Fibroblast of skin of abdomen (primary cell): Measurements from ENCODE around the gene CDADC1.

Source experiments
- DNase-seq: peaks from one replicate; pipeline ENCODE4 v3.0.0-alpha.2; 2013

Gene CDADC1

DNA sequence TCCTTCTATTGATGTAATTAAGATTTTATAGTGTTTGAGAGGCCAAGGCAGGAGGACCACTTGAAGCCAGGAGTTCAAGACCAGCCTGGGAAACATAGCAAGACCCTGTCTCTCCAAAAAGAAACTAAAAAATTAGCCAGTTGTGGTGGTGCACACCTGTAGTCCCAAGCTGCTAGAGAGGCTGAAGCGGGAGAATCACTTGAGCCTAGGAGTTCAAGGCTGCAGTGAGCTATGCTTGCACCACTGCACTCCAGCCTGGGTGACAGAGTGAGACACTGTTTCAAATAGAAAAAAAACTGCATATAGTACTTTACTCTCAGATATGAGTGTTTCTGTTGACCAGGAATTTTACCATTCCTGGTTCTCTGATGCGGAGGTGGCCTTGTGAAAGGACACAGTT is 48.9 kb downstream of the CDADC1 start:
- DNase-seq = no peak

DNA sequence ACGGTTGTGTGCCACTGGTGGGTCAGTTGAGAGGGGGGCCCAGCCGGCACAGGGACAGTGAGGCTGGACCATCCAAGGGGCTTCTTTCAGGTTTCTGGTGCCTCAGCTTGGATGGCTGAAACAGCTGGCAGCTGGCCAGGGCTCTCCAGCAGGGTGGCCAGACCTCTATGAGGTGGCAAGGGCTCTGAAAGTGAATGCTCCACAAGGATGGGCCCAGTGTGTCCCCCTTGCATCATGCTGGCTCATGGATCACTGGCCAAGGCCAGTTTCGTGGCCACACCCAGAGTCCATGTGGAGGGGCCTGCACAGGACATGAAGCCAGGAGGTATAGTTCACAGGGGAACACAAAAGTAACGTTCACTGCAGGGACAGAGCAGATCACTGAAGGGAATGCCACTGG is 49.6 kb downstream of the CDADC1 start:
- DNase-seq = no peak

DNA sequence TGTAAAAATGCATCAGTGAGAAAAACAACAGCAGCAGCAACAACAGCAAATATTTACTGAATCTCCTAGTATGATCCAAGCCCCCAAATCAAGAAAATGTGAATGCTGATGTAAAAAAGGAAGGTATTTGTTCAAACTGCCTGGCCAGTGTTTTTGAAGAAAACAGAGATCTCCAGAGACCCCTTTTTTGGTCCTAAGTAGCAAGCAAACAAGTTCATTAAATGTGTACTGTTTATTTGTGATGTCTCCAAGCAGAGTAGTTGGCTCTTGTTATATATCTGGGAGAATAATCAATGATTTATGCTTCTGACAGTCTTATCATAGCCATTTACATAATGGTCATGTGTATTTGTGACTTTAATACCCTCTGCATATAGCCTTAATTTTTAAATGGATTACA is 50.7 kb downstream of the CDADC1 start:
- DNase-seq = no peak

DNA sequence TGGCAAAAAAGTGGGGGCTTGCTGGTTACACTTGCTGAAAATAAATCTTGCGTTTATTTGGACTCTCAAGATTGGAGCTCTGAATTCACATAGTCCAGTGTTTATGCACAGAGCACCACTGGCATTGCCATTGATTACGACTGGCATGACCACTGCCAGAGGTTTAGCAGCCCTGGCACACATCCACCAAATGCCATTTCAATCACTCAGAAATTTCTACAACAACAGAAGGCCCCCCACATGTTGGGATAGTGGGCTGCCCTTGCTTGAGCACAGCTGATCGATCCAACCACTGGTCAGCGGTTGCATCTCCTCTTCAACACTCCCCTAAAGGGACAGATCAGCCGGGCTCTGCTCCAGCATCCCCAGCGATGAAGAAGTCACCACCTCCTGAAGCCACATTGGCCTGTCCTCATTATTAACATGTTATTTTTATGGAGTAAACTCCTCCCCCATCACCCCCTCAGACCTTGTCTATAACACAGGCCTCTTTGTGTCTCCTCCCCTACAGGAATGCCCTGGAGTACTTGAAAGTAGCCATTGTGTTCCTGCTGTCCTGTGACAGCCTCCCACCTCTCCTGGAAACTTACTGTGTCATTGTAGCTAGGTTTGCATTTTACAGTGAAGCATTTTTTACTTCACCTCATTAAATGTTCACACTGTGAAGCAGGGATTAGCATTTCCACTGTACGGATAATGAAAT is 51.3 kb downstream of the CDADC1 start:
- DNase-seq = no peak

DNA sequence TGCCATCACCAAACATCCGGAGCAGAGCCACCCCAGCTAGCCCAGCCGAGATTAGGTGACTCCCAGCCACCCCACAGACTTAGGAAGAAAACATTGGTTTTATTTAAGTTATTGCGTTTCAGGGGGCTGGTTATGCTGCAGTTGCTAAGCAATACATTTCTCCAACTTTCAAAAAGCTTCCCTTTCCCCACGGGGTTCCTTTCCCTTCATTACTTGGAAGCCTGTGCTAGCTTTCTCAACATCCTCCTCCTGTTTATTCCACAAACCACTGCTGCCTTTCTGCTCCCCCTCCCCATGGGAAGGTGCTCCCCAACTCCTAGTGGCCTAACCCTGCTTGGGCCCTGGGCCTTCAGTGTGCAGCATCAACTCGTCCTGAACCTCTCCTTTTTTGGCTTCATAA is 52.6 kb downstream of the CDADC1 start:
- DNase-seq = no peak

DNA sequence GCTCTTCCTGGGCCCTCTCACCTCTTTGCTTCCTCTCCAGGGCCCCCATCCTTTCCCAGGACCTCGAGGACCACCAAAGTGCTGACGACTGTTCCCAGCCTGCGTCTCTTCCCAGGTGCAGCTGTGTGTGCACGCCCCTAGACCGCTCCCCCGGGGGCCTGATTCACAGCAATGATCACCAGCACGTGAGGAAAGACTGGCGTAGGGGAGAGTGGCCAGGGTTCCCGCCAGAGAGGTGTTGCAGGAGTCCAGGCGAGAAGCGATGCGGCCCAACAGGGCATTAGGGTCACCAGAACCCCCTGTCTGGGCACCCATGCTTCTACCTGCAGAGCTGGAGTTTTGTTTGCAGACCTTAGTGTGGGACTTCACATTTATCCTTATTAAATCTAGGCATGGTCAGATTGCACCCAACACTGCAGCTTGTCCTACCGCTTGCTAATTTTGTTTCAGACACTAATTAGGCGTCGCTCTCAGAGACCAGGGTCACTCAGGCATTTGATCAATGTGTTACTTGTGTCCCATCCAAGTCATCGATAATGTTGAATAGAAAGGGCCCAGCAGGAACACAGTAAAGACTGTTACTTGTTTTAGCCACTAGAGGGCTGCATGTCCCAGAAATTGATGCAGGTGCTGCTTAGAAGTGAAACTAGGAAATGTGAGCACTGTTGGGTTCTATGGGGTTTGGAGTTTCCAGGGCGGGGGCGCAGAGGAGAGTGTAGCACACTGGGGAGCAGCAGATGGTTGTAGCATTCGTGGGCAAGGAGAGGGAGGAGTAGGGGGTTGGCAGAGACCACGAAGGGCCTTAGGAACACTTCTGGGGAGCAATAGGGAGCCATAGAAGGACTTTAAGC is 53.2 kb downstream of the CDADC1 start:
- DNase-seq = peak; percentile 74

DNA sequence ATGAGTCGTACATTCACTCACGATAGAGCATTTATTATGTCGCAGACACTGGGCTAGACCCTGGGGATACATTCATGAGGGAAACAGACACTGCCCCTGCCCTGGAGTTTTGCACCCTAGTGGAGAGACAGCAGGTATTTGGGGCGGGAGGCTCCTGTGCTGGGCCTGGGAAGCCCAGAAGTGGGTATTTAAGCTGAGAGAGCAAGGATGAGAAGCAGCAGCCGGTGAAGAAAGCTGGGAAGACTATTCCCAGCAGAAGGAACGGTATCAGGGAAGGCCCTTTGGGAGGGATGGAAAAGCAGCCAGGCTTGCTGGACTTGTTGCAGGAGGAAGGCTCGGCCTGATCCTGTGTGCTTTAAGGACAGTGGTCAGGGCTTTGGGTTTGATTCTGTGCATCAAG is 54.5 kb downstream of the CDADC1 start:
- DNase-seq = no peak

DNA sequence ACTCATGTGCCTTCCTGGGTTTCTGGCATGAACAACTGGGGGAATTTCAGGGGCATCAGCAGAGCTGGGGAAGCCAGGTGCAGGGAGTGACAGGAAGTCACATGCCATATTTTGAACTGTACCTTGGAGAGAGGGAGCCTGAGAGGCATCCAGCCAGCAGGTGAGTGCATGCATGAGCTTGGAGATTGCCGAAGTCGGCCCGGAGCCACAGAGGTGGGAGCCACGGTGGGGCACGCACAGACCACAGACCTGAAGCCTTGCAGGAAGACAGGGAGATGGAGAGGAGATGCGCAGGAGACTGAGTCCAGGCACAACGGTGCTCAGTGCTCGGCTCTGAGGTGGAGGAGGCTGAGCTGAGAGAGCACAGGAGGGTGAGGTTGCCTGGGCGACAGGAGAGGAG is 55.1 kb downstream of the CDADC1 start:
- DNase-seq = no peak

DNA sequence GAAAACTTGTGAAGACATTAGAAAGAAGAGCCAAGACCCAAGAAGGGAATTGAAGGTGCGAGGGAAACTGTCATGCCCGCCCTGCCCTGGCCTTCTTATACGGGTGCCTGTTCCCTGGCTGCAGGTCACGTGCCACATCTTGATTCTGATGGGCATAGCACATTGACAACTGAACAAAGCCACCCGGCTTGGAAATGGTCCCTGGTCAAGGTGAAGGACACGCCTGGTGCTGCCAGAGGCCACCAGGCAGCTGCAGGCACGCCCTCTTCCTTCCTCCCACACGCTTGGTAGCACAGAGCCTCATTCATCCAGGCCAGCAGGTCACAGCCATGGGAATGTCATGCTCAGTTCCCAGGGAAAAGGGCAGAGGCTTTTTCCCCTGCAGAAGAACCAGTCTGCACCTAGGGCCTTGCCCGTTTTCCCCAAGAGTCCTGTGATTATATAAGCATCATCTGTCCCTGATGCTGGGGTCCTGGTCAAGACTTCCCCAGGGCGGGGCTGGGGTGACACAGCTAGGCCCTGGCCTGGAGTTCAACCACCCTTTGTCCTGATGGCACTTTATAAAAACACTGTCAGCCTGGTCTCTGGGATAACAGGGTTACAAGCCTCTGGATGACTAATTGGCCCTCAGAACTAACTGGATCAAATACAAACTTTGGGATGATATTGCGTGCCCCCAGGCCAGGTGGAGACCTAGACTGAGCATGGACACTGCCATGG is 56.0 kb downstream of the CDADC1 start:
- no peak for DNase-seq

DNA sequence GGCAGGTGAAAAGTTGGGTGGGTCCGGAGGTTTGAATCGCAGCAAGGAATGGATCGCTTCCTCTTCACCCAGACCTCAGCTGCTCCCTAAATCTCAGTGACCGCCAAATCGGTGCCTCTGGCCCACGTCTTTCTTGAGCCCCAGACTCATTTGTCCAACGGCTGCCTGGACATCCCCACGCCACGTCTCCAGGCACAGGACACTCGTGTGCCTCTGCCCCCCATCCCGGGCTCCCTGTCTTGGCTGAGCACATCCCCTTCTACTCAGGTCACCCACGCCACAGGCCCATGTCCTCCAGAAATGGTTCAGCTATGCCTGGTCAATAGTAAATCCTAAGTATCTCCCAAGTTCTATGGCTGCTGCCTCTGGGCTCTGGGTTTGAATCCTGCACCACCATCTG is 56.6 kb downstream of the CDADC1 start:
- no peak for DNase-seq

DNA sequence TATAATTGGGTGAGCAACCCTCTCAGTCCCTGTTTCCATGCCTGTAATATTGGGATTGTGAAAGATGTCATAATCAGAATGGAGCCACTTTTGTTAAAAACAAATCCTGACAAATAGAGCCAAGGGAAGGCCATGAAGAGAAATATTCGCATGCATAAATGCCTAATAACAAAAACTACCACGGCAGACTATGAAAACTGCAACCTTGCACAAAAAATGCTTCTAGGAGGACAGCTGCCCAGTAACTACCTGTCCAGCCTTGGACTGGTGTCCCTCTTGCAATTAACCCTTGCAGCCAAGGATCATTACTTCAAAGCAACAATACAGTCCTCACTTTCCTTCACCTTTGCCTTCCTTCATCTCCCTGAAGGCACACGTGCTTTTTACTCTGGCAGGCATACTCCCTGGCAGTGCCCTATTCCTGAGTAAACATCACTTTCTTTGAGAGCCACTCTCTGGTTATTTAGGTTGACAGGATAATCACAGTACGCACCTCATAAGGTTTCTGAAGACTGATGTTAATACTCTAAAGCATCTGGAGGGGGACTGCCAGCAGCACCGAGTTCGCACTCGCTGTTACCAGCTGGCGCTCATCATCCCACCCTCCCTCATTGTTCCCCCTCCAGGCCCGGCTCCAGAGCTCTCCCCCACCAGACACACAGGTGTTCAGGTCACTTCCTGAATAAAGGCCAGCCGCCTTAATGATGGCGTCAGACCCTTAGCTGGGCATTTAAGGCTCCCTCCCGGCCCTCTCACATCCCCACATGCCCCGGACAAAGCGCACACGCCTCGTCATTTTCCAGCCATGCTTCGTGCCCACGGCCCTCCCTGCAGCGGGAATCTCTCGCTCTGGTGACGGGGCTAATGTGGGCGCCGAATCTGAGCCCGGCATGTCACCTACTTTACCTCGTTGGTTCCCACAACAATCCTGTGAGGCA is 57.3 kb downstream of the CDADC1 start:
- DNase-seq = no peak

DNA sequence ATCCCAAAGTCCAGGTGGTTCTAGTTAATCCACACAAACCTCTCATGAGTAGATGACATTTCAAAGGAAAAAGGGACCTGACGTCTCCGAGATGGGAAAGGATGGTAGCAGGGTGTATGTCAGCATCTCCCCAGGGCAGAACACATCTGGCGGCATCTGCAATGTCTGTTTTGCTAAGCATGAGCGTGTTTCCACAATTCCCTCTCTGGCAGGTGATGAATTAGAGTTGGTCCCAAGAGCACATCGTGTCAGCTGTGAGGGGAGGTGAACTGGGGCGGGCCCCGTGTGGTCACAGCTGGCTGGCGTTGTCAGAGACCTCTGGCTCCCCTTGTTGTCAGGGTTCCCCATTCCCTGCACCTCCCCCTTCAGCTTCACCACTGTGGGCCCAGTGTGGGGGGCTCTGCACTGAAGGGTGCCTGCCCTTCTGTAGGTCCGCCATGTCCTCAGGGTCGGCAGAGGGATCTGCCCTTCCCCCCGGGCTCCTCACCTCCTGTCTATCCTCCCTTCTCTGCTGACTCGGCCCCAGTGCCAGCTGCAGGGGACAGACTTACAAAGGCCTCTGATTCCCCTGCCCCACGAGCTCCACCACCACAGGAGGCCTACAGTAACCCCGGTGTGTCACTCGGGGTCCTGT is 58.2 kb downstream of the CDADC1 start:
- no peak for DNase-seq

DNA sequence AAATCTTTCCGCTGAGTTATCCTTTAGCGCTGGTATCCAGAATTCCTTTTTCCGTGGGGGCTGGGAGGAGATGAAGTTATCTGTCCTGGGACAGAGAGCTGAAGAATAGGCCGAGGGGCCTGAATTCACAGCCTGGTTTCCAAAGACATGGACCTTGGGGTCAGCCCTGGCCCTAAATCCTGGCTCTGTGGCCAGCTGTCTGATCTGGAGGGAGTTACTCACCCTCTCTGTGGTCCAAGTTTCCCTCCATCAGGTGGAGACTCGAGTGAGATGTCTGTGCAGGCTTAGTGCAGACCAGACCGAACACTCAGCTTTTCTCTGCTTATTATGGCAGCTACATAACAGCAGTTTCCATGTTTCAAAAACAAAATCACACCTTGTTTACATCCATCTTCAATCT is 59.6 kb downstream of the CDADC1 start:
- no peak for DNase-seq

DNA sequence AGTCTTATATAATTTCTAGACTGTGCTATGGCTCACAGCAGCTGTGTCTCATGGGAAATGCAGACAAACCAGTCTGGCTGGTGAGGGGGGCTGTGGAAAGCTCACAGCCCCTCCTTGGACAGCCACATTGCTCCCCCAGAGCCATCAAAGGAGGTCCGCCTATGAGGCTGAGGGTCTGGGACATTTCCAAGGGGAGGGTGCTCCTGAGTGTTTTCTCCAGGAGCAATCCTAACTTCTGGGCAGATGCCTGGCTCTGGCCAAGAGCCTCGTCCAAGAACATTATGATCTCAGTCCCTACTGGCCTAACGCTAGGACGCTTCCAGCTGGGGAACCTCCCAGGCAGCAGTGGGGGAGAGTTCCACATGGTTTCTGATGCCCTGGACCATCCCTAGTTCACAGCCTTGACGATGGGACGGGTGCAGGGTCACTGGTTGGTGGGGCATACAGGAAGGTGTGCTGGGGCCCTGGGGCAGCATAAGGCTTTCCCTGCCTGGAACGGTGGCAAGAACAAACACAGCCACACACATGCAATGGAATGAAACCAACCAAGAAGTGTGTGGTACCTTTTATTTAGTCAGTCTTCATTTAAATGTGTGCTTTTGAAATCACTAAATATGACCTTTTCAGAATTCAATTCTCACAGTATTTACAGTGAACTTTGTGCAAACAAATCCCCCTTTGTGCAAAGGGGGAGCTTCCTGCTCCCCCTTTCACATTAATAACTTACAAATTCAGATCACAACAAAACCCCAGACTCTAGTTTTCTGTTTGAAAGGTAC is 60.6 kb downstream of the CDADC1 start:
- DNase-seq = peak; percentile 14

DNA sequence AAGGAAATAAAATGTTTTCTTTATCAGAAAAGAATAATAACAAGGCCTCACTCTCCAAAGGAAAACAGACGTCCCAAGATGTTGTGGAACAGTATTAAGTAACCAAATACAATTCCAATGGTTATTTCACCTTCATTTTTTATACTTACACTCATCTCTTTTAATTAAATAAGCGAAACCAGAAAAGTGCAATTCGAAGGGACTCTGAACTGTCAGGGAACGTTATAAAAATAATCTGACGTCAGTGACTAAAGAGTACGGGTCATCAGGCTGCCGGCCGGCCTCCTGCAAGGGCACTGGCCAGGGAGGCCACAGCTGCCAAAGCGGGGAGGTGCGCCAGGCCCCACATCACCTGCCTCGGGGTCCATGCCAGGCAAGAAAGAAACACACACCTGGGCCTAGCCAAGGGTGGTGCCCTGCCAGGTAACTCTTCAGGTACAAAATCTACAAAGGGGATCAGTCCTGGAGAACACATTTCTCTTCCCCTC is 61.2 kb downstream of the CDADC1 start:
- no peak for DNase-seq

DNA sequence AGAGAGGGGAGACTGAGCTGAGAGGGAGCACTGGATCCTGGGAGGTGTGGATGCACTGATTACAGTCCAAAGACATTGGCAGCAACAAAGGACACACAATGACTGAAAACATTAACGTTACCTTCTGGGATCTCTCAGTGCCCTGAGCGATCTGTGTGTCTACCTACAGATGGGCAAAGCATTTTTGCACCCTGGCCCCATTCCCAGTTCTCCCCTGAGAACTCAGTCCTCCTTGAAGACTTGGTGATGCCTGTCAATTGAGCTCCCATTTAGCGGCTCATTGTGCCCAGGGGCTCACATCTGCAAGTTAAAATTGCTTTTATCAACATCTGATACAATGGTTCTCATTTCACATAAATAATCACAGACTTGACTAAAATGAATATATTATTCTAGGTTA is 62.5 kb downstream of the CDADC1 start:
- no peak for DNase-seq

DNA sequence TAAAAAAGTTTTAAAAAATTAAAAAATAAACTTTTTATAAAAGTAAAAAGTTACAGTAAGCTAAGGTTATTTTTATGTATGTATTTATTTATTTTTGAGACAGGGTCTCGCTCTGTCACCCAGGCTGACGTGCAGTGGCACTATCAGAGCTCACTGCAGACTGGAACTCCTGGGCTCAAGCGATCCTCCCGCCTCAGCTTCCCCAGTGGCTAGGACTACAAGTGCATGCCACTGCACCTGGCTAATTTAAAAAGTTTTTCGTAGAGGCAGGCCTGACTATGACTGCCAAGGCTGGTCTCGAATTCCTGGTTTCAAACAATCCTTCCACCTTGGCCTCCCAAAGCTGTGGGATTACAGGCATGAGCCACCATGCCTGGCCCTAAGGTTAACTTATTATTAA is 64.1 kb downstream of the CDADC1 start:
- DNase-seq = no peak

DNA sequence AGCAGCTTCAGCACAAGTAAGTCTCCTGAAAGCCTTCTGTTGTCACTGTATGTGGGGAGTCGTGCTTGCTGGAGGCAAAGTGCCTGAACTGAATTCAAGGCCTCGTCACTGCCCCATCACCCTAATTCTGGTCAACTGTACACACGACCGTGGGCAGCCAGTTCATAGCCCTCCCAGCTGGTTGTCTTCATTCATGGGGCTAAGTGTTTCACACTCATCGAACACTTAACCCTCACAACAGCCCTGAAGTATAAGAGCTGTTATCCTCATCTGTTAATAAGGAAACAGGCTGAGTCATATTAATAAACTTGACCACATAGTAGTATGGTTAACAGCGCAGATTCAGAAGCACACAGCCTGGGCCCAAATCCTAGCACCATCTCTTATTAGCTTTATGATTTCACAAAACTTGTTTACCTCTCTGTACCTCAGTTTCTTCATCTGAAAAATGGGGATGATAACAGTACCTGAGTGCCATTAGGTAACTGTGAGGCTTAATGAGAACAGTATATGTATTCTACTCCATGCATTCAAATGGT is 66.7 kb downstream of the CDADC1 start:
- peak; percentile 43 for DNase-seq

DNA sequence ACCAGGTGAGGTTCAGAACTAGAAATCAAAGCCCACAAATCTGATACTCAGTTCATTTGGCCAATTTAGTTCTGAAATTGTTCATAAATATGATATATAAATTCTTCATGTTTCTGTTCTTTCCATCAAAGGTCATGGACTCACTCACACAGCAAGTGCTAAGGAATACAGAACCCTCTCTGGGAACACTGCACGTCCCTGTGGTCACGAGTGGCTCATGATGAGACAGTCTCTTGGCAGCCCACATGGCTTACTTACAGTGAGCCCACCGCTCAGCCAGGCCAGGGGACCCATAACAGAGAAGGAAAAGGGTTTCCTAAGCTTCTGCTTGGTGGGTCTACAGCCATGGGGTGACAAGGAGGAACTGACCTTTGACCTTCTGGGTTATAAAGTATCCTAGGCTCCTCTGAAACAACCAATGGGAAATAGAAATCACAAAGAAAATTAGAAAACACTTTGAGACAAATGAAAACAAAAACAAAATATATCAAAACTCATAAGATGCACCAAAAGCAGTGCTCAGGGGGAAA is 67.4 kb downstream of the CDADC1 start:
- peak; percentile 24 for DNase-seq

DNA sequence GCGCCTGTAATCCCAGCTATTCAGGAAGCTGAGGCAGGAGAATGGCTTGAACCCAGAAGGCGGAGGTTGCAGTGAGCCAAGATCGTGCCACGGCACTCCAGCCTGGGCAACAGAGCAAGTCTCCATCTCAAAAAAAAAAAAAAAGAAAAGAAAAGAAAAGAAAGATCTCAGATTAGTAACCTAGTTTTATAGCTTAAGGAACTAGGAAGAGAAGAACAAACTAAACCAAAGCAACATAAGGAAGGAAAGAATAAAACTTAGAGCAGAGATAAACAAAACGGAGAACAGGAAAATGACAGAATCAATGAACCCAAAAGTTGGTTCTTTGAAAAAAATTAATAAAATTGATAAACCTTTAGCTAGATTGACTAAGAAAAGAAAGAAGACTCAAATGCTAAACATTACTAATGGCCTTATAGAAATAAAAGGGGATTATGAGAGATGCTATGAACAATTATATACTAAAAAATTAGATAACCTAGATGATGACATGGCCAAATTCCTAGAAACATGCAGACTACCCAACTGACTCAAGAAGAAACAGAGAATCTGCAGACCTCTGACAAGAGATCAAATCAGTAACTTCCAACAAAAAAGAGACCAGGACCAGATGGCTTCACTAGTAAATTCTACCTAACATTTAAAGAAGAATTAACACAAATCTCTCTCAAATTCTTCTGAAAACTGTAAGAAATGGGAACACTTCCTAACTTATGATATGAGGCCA is 68.2 kb downstream of the CDADC1 start:
- DNase-seq = no peak
